ENCODE measurements around the gene CPED1.
"Not testable (repeated sequence)": the region's sequence is repeated elsewhere in the genome, so short reads cannot be mapped to it uniquely, and the experiment has no call there.

CPED1 gene

DNA sequence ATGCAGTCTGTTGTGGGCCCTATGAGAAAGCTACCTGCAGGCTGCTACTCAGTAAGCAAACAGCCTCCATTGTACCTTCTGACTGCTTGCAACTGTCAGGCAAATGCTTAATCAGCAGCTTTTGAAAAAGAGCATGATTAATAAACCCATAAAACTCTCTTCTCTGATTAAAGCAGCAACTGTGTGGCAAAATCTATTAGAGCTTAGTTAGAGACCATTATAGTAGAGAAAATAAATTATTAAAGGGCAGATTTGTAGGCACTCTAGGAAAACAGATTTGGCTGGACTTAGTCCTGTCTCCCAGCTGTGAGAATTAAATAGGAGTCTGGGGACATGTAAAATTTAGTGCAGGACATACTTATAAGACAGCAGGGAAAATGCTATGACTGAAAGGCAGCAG is 207.8 kb downstream of the CPED1 start:
- no peak for DNase-seq

DNA sequence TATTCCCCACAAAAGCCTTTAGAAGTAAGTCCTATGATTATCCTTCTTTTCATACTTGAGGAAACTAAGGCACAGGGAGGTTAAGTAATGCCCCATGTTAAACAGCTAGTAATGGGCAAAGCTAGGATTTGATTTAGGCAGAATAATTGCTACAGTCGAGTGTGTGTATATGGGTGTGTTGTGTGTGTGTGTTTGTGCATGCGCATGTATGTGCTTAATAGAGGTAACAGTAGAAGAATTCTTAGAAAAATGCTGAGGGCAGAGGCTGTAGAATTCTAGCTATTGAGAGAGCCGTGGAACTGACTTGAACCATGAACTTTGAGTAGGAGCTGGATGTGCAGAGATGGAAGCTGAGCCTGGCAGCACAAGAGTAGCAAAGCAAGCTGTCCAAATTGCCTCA is 208.9 kb downstream of the CPED1 start:
- no peak for DNase-seq

DNA sequence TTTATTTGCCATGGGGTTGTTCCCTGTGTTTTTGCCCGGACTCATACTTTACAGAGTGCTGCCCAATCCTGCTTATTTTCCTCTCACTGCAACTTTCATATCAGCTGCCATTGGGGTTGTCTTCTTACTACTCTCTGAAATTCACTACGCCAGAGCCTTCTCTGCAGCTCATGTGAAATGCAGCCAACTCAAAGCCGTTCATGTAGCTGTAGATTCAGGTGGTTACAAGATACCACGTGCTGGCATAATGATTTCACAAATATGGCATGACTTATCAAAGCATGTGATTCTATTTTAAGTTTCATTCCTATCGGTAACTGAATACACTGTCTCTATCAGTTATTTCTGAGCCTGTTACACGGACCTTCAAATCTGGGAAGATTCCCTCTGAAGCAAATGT is 210.0 kb downstream of the CPED1 start:
- no peak for DNase-seq

DNA sequence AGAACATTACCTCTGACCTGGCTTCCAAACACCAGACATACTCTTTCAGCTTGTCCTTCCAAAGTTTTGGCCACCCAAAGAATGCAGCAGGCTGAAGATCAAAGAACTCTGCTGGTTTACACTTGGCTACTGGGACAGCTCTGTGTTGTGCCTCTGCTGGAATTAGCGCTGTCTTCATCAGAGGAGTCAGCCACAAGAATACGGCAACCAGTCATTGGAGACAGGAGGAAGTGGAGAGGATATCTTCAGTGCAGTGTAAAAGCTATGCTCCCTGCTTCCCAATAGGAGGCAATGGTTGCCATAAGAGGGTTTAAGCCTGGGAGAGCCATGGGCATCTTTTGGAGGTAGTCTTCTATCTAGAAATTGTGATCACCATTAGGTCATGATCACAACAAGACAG is 213.6 kb downstream of the CPED1 start:
- DNase-seq, result no peak

DNA sequence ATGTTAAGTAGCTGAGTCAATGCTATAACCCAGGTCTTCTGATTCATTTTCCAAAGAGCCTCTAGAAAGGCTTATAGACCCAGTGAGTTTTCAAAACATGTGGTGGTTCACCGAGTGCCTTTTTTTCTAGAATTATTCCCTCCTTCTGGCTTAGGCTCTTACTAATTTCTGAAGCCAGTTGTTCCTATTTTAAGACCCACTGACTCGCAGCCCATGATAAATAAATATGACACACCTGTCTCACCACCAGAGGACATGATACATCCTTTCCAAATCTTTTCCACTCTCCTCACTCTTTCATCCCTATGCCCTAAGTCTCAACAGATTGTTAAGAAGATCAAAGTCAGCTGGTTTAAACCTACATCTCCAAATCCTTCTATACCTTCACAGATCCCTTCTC is 214.3 kb downstream of the CPED1 start:
- DNase-seq, result no peak

DNA sequence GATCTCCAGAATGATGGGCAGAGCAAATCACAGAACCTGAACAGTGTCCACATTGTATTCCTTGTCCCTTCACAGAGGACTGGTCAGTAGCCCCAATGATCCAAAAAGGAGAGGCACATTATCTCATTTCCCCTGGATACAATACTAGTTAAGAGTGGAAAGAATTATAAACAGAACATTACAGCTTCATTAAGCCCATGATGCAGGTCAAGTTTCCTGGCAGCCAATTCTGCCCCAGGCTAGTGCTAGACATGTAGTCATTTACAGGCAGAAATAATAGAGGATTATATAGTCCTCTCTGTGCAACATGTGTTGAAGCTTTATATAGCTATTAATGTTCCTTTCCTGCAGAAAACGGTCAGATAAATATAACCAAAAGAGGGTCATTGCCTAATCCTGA is 216.0 kb downstream of the CPED1 start:
- DNase-seq, result no peak

DNA sequence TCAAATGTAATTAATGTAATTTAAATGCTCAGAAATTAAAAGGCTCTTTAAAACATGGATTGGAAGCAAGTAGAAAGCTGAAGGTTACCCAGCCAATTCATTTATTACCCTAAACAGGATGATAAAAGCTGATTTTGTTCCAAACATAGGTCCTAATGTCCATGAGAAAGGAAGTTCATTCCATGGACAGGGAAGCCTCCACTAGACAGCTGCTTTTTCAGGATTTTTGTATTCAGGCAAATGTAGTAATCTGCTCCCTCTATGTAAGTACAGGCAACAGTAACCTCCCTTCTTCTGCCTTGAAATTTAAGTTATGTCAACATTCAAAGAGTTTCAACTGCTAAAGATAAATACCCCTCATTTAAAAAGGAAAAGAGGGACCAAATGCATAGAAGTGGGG is 217.3 kb downstream of the CPED1 start:
- no peak for DNase-seq

DNA sequence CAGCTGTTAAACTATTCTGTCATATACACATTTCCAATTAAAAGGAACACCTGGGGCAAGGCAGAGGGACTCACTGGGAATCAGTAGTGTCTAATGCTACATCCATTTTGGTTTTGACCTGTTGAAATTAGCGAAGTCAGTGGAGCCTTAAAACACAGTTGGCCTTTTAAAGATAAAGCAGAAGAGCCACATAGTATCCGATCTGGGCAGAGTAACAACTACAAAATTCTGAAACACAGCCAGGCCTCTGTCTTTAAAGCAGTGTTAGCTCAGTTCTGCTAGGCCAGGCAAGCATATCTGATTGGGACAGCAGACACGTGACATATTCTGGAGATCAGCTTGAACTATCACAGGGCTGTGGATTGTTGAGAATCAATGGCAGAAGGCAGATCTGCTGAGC is 222.7 kb downstream of the CPED1 start:
- no peak for DNase-seq

DNA sequence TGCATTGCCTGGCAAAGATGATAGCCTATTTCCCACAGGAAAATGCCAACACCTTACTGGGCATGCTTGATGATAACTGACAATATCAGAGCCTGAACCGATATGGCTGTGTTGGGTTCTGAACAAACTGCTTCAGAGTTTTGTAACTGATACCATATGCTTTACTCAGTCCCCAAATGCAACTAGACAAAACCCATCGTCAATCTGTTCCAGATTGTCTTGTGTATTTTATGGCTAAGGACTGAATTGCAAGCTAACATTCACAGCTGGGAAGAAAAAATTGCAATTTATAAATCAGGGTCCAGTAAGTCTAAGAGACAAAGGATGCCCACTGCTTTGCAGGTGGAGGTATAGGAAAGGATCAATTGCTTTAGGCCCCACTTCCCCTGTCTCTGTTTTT is 223.5 kb downstream of the CPED1 start:
- DNase-seq, result no peak

DNA sequence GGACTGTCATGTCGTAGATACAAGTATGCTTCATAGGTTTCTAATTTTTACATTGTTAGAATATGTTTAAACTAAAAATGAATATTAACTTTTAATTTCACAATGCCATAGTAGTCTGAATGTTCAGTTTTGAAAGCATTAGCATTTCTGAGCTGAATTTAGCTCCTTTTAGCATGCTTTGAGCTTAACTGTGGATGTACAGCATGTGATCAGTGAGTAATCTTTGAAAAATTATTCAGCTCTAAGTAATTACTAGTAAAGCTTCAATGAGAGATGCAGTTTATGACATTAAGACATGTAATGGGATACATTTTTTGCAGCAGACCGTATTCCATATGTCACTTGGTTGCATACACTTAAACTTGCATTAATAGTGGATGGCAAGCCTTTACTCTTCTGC is 226.1 kb downstream of the CPED1 start:
- DNase-seq, result no peak

DNA sequence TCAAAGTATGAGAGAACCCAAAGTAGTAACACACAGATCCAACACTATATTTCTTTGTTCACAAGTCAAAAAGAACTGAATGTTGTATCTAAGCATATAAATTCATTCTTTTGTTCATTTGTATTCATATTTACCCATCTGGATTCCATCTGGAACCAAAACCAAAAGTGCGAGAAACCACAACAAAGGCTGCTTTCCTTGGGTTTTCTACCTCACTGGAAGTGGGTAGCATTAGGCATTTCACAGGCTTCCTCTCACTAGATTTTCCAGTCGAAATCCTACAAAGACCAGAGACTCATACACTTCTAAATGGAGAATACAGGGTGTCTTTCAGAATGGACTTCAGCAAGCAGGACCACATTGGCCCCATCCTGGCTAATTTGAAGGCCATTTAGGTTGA is 230.5 kb downstream of the CPED1 start:
- DNase-seq, result no peak

DNA sequence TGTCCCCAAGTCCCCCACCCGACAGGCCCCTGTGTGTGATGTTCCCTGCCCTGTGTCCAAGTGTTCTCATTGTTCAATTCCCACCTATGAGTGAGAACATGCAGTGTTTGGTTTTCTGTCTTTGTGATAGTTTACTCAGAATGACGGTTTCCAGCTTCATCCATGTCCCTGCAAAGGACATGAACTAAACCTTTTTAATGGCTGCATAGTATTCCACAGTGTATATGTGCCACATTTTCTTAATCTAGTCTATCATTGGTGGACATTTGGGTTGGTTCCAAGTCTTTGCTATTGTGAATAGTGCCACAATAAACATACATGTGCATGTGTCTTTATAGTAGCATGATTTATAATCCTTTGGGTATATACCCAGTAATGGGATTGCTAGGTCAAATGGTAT is 232.6 kb downstream of the CPED1 start:
- not testable (repeated sequence) for DNase-seq

DNA sequence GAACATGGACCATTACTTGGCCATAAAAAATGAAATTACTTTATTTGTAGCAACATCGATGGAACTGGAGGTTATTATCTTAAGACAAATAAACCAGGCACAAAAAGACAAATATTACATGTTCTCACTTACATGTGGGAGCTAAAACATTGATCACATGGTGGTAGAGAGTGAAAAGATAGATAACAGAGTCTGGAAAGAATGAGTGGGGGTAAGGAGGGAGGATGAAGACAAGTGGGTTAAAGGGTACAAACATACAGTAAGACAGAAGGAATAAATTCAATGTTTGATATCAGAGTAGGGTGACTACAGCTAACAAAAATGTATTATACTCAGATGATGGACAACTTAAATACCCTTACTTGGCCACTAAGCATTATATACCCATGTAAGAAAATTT is 240.3 kb downstream of the CPED1 start:
- no peak for DNase-seq

DNA sequence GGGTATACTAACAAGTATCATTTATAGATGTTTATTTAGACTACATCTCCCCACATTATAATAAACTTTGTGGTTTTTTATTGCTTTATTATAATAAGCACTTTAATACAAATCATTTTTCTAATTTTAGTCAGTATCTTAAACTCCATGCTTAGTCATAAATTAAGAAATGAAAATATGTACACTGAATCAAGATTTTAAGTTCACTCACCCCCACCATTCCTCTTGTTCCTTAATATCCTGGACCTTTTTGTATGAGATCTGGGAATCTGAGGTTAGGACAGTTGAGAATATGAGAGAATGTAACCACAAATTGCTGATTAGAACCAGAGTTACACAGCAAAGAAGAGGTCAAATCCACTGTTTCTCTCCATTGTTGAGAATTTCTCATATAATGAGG is 246.7 kb downstream of the CPED1 start:
- DNase-seq, result no peak

DNA sequence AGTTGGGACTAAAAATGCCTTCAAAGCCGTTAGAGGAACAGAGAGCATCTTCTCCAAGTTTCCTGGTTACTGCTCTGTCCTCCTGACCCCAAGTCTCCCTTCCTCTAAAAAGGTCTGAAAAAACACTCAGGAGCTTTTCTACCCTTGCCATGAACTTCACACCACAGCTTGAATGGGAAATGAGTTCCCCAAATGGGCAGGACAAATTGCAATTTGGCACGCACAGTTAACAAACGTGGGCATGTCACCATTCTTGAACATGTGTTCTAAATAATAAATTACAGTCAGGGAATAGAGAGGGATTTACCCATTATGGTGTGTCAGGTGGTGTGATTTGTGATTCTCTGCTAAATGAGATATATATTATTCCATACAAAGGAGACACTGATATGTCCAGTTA is 249.1 kb downstream of the CPED1 start:
- no peak for DNase-seq

DNA sequence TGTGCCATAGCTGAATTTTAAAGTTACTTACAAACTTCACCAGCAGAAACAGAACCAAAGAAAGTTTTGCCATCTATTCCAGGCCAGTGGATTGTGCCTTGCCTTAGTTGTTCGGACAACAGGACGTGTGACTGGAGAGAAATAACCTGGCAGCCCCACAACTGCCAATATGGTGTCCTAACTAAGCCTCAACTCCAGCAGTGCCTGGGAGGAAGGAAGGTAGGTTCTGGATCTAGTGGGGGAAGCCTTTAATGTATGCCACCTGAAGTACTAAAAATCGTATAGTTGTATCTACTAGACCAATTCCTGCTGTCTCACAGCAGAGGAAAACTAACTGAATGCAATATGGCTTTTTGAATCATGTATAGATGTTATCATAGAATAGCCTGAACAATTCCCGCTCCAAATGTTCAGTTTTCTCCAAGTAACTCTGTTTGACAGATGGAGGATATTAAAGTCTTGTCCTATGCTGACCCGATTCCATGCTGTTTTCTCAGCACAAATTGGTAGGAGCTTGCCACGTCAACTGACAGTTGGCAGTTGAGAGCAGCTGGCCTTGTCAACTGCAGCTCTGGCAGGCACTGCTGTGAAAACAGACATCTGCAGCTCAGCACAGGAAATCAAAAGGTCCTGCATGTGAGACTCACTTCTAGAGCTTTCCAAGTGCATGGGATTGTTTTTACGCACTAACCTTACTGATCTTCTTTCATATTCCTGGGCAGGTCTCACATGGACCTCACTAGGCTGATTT is 255.8 kb downstream of the CPED1 start:
- no peak for DNase-seq

DNA sequence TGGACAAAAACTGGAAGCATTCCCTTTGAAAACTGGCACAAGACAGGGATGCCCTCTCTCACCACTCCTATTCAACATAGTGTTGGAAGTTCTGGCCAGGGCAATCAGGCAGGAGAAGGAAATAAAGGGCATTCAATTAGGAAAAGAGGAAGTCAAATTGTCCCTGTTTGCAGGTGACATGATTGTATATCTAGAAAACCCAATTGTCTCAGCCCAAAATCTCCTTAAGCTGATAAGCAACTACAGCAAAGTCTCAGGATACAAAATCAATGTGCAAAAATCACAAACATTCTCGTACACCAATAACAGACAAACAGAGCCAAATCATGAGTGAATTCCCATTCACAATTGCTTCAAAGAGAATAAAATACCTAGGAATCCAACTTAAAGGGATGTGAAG is 262.9 kb downstream of the CPED1 start:
- not testable (repeated sequence) for DNase-seq

DNA sequence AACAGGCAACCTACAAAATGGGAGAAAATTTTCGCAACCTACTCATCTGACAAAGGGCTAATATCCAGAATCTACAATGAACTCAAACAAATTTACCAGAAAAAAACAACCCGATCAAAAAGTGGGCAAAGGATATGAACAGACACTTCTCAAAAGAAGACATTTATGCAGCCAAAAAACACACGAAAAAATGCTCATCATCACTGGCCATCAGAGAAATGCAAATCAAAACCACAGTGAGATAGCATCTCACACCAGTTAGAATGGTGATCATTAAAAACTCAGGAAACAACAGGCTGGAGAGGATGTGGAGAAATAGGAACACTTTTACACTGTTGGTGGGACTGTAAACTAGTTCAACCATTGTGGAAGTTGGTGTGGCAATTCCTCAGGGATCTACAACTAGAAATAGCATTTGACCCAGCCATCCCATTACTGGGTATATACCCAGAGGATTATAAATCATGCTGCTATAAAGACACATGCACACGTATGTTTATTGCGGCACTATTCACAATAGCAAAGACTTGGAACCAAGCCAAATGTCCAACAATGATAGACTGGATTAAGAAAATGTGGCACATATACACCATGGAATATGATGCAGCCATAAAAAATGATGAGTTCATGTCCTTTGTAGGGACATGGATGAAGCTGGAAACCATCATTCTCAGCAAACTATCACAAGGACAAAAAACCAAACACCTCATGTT is 264.2 kb downstream of the CPED1 start:
- DNase-seq, result not testable (repeated sequence)

DNA sequence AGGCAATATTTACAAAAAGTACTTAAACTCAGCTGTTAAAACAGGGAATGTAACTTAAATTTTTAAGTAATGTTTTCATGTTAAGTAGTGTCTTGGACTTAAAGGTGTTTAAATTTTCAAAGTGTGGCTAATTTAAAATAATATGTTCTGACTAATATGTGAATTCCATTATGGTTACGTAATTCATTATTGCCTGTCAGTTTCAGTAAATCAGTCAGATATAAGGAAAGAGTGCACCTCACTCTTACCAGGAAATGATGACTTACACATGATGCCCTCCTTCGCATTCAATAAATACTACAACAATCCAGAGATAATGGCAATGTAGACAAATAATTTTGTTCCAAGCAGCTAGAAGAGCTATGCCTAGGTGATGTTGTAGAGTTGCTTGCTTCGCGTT is 271.3 kb downstream of the CPED1 start:
- DNase-seq, result no peak

DNA sequence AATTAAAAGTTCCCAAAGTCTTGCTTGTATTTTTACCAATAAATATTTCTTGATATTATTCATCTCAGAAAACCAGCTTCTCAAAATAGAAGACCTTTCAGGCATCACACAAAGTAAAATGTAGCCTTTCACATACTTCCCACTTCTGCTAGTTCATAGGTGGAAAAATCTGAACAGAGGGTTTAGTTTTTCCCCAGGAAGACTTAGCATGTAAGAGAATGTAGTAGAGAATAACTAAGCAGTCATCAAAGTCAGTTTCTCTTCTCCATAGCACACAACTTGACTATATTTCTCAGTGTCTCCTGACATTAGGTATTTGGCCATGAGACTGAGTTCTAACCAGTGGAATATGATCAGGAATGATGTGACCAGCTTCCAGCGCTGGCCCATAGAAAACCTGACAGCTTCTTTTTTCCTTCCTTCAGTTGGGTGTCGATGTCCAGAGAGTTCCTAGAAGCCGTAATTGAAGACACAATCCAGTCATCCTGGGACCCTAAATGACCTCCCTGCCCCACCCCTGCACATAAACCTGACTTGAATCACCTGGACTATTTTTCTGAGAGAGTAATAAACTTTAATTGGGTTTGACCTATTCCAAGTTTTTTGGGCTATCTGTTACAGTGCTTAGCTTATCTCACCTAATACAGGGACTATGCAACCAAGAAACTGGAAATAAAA is 272.8 kb downstream of the CPED1 start:
- DNase-seq, result no peak

DNA sequence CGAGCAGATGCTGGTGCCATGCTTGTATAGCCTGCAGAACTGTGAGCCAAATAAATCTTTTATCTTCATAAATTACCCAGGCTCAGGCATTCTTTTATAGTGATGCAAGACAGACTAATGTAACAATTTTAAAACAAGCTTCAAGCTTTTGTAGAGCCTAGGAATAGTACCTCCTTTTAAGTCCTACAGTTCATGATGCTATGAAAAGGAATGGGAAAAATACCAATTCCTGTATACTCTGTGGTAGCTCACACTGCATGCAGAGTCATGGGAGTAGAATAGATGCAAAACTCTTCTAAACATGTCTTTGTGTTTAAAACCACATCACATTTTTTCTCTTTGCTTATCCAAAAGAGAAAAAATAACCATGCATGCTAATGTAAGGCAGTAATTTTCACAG is 273.7 kb downstream of the CPED1 start:
- DNase-seq, result no peak

DNA sequence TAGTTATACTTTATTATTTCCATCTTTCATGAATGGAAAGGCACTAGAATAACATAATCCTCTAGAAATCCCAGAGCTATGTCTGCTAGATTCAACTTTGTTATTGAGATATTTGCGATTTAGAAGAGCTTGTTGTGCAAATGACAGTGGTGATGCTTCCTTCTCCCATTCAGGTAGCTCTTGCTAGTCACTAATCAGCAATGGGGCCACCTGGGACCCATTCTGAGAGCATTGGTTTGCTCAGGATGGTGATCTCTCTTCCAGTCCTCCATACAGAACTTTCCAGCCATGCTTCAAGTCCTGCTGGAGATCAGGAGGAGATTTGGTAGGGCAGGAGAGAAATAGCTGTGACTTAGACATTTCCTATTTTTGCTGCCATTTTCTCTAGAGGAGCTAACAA is 274.5 kb downstream of the CPED1 start:
- no peak for DNase-seq

DNA sequence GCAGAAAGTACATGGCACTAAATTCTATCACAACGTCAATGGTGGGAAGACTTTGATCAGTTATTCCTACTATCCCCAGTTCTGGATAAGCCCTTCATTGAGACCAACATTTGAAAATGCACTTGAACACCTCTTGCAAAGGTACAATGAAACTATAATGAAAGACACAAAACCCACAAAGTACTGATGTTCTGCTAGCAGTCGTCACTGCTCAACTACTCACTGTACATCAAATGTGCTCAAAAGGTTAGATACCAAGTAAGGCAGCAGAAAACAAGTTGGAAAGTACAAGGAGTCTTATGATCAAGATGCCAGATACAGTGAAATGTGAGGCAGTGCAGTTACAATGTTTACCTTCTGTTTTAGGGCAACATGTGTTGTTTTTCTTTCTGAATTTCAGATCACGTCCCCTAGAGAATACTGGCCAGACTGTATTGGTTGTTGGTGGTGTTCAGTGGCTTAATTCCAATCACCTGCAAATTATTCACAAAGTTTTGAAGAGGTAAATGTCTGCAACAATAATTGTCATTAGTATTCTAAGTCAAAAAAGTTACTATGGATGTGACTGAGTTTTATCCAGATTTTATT is 277.9 kb downstream of the CPED1 start:
- DNase-seq, result no peak

DNA sequence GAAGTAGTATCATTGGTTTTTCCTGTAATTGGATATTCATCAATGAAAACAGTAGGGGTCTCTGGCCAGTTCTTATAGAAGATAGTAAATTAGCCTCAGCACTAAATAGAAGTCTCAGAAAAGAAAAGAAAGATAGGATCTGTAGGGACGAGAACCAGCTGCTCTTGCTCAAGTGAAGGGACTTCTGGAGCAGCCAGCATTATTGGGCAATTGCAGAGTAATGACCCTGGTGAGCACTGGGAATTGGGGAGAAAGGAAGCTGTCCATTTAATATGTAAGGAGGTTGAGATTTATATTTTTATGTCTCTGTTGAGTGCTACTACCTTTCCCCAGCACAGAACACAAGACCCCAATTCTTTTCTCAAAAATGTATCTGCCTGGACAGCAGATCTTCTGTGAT is 279.1 kb downstream of the CPED1 start:
- DNase-seq, result no peak
